HepG2 (cell line): Measurements from ENCODE around the gene GPR55. TPM values are rescaled to one million over a fixed set of nuclear protein-coding genes. Genes with fewer than 3 reads are reported as not detected.

Experiments used
- ATAC-seq: fragments of 200-7000 bp; cut with Tn5 transposase; 3 replicates; pipeline ENCODE4 v1.9.1; 2020; ENCODE audit warnings: mild to moderate bottlenecking, moderate library complexity
- BruUV-seq: library from RNA; stranded (reverse); fragments of 400-500 nt; replicated peaks from 2 replicates; lab custom pipeline; 2021; lab: Mats Ljungman, UMichigan
- CTCF ChIA-PET: fragments of 300-600 bp; formaldehyde crosslinking; extraction: SDS; loops from one replicate; lab custom pipeline; 2021; ENCODE audit warnings: low total read pairs, inconsistent platforms, low intra/inter-chr PET ratio; lab: Yijun Ruan, JAX
- POLR2A ChIA-PET: fragments of 350-600 bp; sonication (Branson Sonifier 250); formaldehyde crosslinking; loops from one replicate; lab custom pipeline; 2020; ENCODE audit warnings: antibody characterized with exemption, inconsistent platforms; lab: Yijun Ruan, JAX
- DNase-seq: peaks from one replicate; pipeline ENCODE4 v3.0.0-alpha.2; 2015; ENCODE audit warnings: low spot score
- FAIRE-seq: peaks from 3 replicates; lab custom pipeline; 2011; peaks lifted over from hg19 to GRCh38; lab: Jason Lieb, UNC
- H2AFZ ChIP-seq: one replicate; pipeline ENCODE4 v1.6.1; 2011; ENCODE audit warnings: low read length, inconsistent platforms
- H3K27ac ChIP-seq: fragments of 300-600 bp; 3 replicates; pipeline ENCODE4 v1.8.0; 2011; ENCODE audit warnings: mixed run types, mild to moderate bottlenecking, mixed read lengths, low read length, inconsistent platforms; ENCODE audit not compliant: insufficient read depth; ENCODE audit errors: extremely low read length
- H3K27me3 ChIP-seq, 2 experiments: fragments of 200-600 bp in 1 of 2; 2 replicates in 1 of 2; 3 replicates in 1 of 2; pipeline versions ENCODE4 v1.6.0 to v1.8.0; 2011; ENCODE audit warnings: low read length in 2 of 2, mild to moderate bottlenecking in 2 of 2, moderate library complexity in 2 of 2, inconsistent platforms in 1 of 2; ENCODE audit not compliant: insufficient read depth in 2 of 2, control insufficient read depth in 1 of 2
- H3K36me3 ChIP-seq, 2 experiments: fragments of 200-600 bp in 1 of 2; replicated peaks in 1 of 2; 2 replicates in 1 of 2; 3 replicates in 1 of 2; pipeline versions ENCODE4 v1.5.1 to v1.8.0; 2011; ENCODE audit warnings: low read length in 2 of 2, inconsistent platforms in 1 of 2; ENCODE audit not compliant: insufficient read depth in 2 of 2, control insufficient read depth in 1 of 2
- H3K4me1 ChIP-seq: 2 replicates; pipeline ENCODE4 v1.5.1; 2012; ENCODE audit warnings: low read length, inconsistent platforms; ENCODE audit not compliant: insufficient read depth
- H3K4me2 ChIP-seq: 2 replicates; pipeline ENCODE4 v1.6.0; 2011; ENCODE audit warnings: low read depth, low read length, inconsistent platforms
- H3K4me3 ChIP-seq, 3 experiments: fragments of 200-600 bp in 1 of 3; sonication (generic), shearing (Covaris generic) in 1 of 3; replicated peaks in 1 of 3; 2 replicates each; pipeline ENCODE4 v1.5.1; 2011 to 2016; ENCODE audit warnings: low read length in 3 of 3, inconsistent platforms in 2 of 3, low read depth in 2 of 3, mild to moderate bottlenecking in 2 of 3, control low read depth in 1 of 3, mixed read lengths in 1 of 3; ENCODE audit not compliant: insufficient read depth in 1 of 3
- H3K79me2 ChIP-seq: one replicate; pipeline ENCODE4 v1.6.1; 2011; ENCODE audit warnings: low read length, inconsistent platforms; ENCODE audit not compliant: insufficient read depth
- H3K9ac ChIP-seq: 2 replicates; pipeline ENCODE4 v1.6.0; 2011; ENCODE audit warnings: mild to moderate bottlenecking, low read depth, low read length, inconsistent platforms; ENCODE audit not compliant: insufficient read depth
- H3K9me3 ChIP-seq: 2 replicates; pipeline ENCODE4 v1.5.1; 2012; ENCODE audit warnings: mild to moderate bottlenecking, low read length
- H4K20me1 ChIP-seq: 2 replicates; pipeline ENCODE4 v1.6.0; 2011; ENCODE audit warnings: inconsistent platforms, mild to moderate bottlenecking, low read length, moderate library complexity; ENCODE audit not compliant: insufficient read depth
- CREB3 ChIP-seq: sonication (generic); formaldehyde crosslinking; IDR thresholded peaks from 2 replicates; pipeline ENCODE4 v1.5.0; 2020; ENCODE audit warnings: missing genetic modification reagents
- FOSL2 ChIP-seq: sonication (generic); formaldehyde crosslinking; IDR thresholded peaks from 2 replicates; pipeline ENCODE4 v1.4.0; 2020; ENCODE audit warnings: missing genetic modification reagents
- FOXM1 ChIP-seq: sonication (generic); formaldehyde crosslinking; IDR thresholded peaks from 2 replicates; pipeline ENCODE4 v1.5.0; 2020; ENCODE audit warnings: missing genetic modification reagents
- IRX3 ChIP-seq: sonication (generic); formaldehyde crosslinking; IDR thresholded peaks from 2 replicates; pipeline ENCODE4 v1.8.1; 2023; ENCODE audit warnings: mild to moderate bottlenecking, low read depth, missing genetic modification reagents, borderline replicate concordance
- PTBP1 ChIP-seq: fragments of 200-400 bp; formaldehyde crosslinking; IDR thresholded peaks from 2 replicates; pipeline ENCODE4 v1.6.1; 2018; ENCODE audit warnings: low read length, low read depth; ENCODE audit not compliant: poor library complexity, severe bottlenecking
- SRSF9 ChIP-seq: fragments of 200-400 bp; formaldehyde crosslinking; IDR thresholded peaks from 2 replicates; pipeline ENCODE4 v1.6.1; 2018; ENCODE audit warnings: borderline replicate concordance, mild to moderate bottlenecking, low read depth, low read length; ENCODE audit not compliant: insufficient read depth, poor library complexity, severe bottlenecking
- ZBTB33 ChIP-seq: sonication (generic); formaldehyde crosslinking; IDR thresholded peaks from 2 replicates; pipeline ENCODE4 v1.4.0; 2020; ENCODE audit warnings: missing genetic modification reagents
- ZFP1 ChIP-seq: IDR thresholded peaks from 2 replicates; pipeline ENCODE4 v1.6.1; 2016
- ZFP90 ChIP-seq: sonication (generic); formaldehyde crosslinking; IDR thresholded peaks from 2 replicates; pipeline ENCODE4 v1.8.0; 2022; ENCODE audit warnings: missing genetic modification reagents, mild to moderate bottlenecking, inconsistent platforms, borderline replicate concordance
- ZNF383 ChIP-seq: sonication (generic); formaldehyde crosslinking; IDR thresholded peaks from 2 replicates; pipeline ENCODE4 v1.4.0; 2020; ENCODE audit warnings: missing genetic modification reagents, mild to moderate bottlenecking, borderline replicate concordance
- ZNF567 ChIP-seq: sonication (generic); formaldehyde crosslinking; IDR thresholded peaks from 2 replicates; pipeline ENCODE4 v1.8.1; 2023; ENCODE audit warnings: mild to moderate bottlenecking, missing genetic modification reagents, borderline replicate concordance
- ZNF687 ChIP-seq: sonication (generic); formaldehyde crosslinking; IDR thresholded peaks from 2 replicates; pipeline ENCODE4 v1.5.1; 2020; ENCODE audit warnings: mild to moderate bottlenecking, missing genetic modification reagents, moderate library complexity
- WGBS: methylation state at CpG from one replicate; pipeline ENCODE4 v1.1.6; 2017; ENCODE audit warnings: low lambda C conversion rate; 5-methylcytosine and 5-hydroxymethylcytosine counted together
- in situ Hi-C: cut with HindIII; loops from 2 replicates; pipeline ENCODE4 v1.10.0; 2017; ENCODE audit warnings: low pct_unique_long_range_greater_than_20kb; ENCODE audit not compliant: extremely low pct_ligation_motif_present
- intact Hi-C: fragments of 100-400 bp; cut with micrococcal nuclease; formaldehyde crosslinking; loops from one replicate; pipeline ENCODE4 v1.10.0; 2022; ENCODE audit not compliant: unreplicated experiment
- polyA plus RNA-seq, 8 experiments: library from polyadenylated mRNA; depleted of rRNA in 3 of 8; stranded (reverse) in 7 of 8; unstranded in 1 of 8; fragments of >200 nt; fragmentation: Illumina TruSeq in 4 of 8; extraction: Trizol in 4 of 8; gene quantifications; 2 replicates each; pipeline versions ENCODE4 v1.2.1 to v1.2.3, GENCODE V29; 2011 to 2016; ENCODE audit warnings: low read depth in 4 of 8, missing spikeins in 1 of 8, mixed read lengths in 1 of 8; ENCODE audit not compliant: insufficient read depth in 1 of 8
- total RNA-seq, 5 experiments: library from RNA; depleted of rRNA; stranded (reverse); fragments of >200 nt; fragmentation: Illumina TruSeq; extraction: Trizol; gene quantifications; 2 replicates each; pipeline ENCODE4 v1.2.3, GENCODE V29; 2016; ENCODE audit warnings: low read depth in 1 of 5

GPR55 gene
- total and polyA plus RNA-seq, 2 of the 13 experiments (the other 11 are each of a cell fraction or from before 2014, with no cell fraction given) = not detected

- TF ChIP-seq ZBTB33 (no peak), ZNF383 (CRISPR knock-in tag) (no peak)
These were observed 32.8 kb upstream of the GPR55 start (continued) for GRCh38 chr2:230957756-230958391.

- Histone ChIP-seq H3K4me3 (peak overlapping the region in 2 of 3 experiments; percentile 13; a peak in 3 of 6 replicates), H3K4me1 (0 out of 2 replicates have a peak, but pooled peaks cover 6% of the 10 kb centered on the region), H3K27ac (no peak overlapping the region), H3K36me3 (no peaks in the 10 kb centered on the region), H3K79me2 (no peaks in the 10 kb centered on the region), H3K27me3 (peaks cover 7 to 65% of the 10 kb centered on the region in 2 experiments; a peak in 4 of 5 replicates), H3K9ac (no peak overlapping the region), H3K4me2 (peak overlapping the region; percentile 9), H3K9me3 (no peaks in the 10 kb centered on the region), H4K20me1 (no peaks in the 10 kb centered on the region), H2AFZ (no peak overlapping the region)
- ChIA-PET CTCF (no interaction called here), POLR2A (no interaction called here)
- WGBS = 11% methylated on average over 40 of the region's 43 CpGs
- no peak for FAIRE-seq
- ATAC-seq = peak; percentile 73
- BruUV-seq = no TSS peak
- in situ Hi-C loops (no loop called here), intact Hi-C loops (loop anchor here (10.0 kb wide), 1 partner anchor 462 kb away; no protein-coding TSS in a partner anchor)
- DNase-seq = no peak
- TF ChIP-seq FOXM1 (CRISPR knock-in tag) (no peak), ZFP90 (no peak), ZNF687 (peak; percentile 27; the same call in 1 of the 2 replicates), FOSL2 (peak; percentile 55), ZNF567 (CRISPR knock-in tag) (no peak), PTBP1 (no peak), ZFP1 (CRISPR knock-in tag) (no peak), CREB3 (CRISPR knock-in tag) (no peak), SRSF9 (no peak), IRX3 (no peak)
These were observed 32.0 kb upstream of the GPR55 start for GRCh38 chr2:230956827-230957755.
